ENCODE data around the gene SCNN1B. TPM values are rescaled to one million over a fixed set of nuclear protein-coding genes. Genes with fewer than 3 reads are reported as not detected.

Gene SCNN1B
- total and polyA plus RNA-seq, 9 donors: 0.13 to 2.5 (median 1.0) TPM; not detected in 1

- Histone ChIP-seq H3K36me3 (no peaks in the 10 kb centered on the region), H3K27me3 (no peaks in the 10 kb centered on the region), H3K4me1 (ENCODE audit: insufficient read depth) (no peaks in the 10 kb centered on the region), H3K27ac (no peak overlapping the region), H3K9me3 (no peaks in the 10 kb centered on the region), H3K4me3 (no peak overlapping the region)
- TF ChIP-seq EP300 (IDR thresholded peaks at IDR 0.05): no peak
- no peak for TF ChIP-seq CTCF (IDR thresholded peaks at IDR 0.05)
- TF ChIP-seq POLR2A (IDR thresholded peaks at IDR 0.05): no peak
- intact Hi-C loops (cut with DNase I): no loop called here
- 62 to 73% (median 71%) methylated on average over 4 of the region's 4 CpGs for WGBS, 3 donors
- no peak for DNase-seq
These were observed 25.3 kb upstream of the SCNN1B start for GRCh38 chr16:23276821-23277220.

GRCh38 chr16:23278031-23278430, 24.1 kb upstream of the SCNN1B start:
- Histone ChIP-seq H3K36me3 (no peaks in the 10 kb centered on the region), H3K4me1 (ENCODE audit: insufficient read depth) (no peaks in the 10 kb centered on the region), H3K4me3 (no peak overlapping the region), H3K9me3 (no peaks in the 10 kb centered on the region), H3K27ac (no peak overlapping the region), H3K27me3 (no peaks in the 10 kb centered on the region)
- DNase-seq: no peak
- intact Hi-C loops (cut with DNase I): no loop called here
- WGBS, 3 donors: 41 to 53% (median 52%) methylated on average over 2 of the region's 2 CpGs
- TF ChIP-seq POLR2A (IDR thresholded peaks at IDR 0.05) (no peak), CTCF (IDR thresholded peaks at IDR 0.05) (no peak), EP300 (IDR thresholded peaks at IDR 0.05) (no peak)

GRCh38 chr16:23279721-23280153, 22.4 kb upstream of the SCNN1B start:
- Histone ChIP-seq H3K9me3 (no peaks in the 10 kb centered on the region), H3K36me3 (no peaks in the 10 kb centered on the region), H3K27me3 (no peaks in the 10 kb centered on the region), H3K27ac (no peak overlapping the region), H3K4me1 (ENCODE audit: insufficient read depth) (no peaks in the 10 kb centered on the region), H3K4me3 (no peak overlapping the region)
- intact Hi-C loops (cut with DNase I): no loop called here
- no peak for DNase-seq
- 18 to 23% (median 23%) methylated on average over 9 of the region's 9 CpGs for WGBS, 3 donors
- TF ChIP-seq POLR2A (IDR thresholded peaks at IDR 0.05) (no peak), EP300 (IDR thresholded peaks at IDR 0.05) (no peak), CTCF (IDR thresholded peaks at IDR 0.05) (no peak)

- intact Hi-C loops (cut with DNase I): no loop called here
- Histone ChIP-seq H3K36me3 (no peaks in the 10 kb centered on the region), H3K9me3 (no peaks in the 10 kb centered on the region), H3K27ac (no peak overlapping the region), H3K27me3 (no peaks in the 10 kb centered on the region), H3K4me1 (ENCODE audit: insufficient read depth) (no peaks in the 10 kb centered on the region), H3K4me3 (no peak overlapping the region)
- DNase-seq: no peak
- TF ChIP-seq POLR2A (IDR thresholded peaks at IDR 0.05) (no peak), EP300 (IDR thresholded peaks at IDR 0.05) (no peak), CTCF (IDR thresholded peaks at IDR 0.05) (no peak)
- WGBS, 3 donors: 68 to 74% (median 71%) methylated on average over 6 of the region's 6 CpGs
These were observed 21.6 kb upstream of the SCNN1B start for GRCh38 chr16:23280483-23280967.
